HepG2 (cell line): ENCODE measurements around the gene ARMH4. TPM values are rescaled to one million over a fixed set of nuclear protein-coding genes. Genes with fewer than 3 reads are reported as not detected.

Experiments
- ATAC-seq: fragments of 200-7000 bp; cut with Tn5 transposase; 3 replicates; pipeline ENCODE4 v1.9.1; 2020; ENCODE audit warnings: mild to moderate bottlenecking, moderate library complexity
- BruUV-seq: library from RNA; stranded (reverse); fragments of 400-500 nt; replicated peaks from 2 replicates; lab custom pipeline; 2021; lab: Mats Ljungman, UMichigan
- CTCF ChIA-PET: fragments of 300-600 bp; formaldehyde crosslinking; extraction: SDS; loops from one replicate; lab custom pipeline; 2021; ENCODE audit warnings: low total read pairs, inconsistent platforms, low intra/inter-chr PET ratio; lab: Yijun Ruan, JAX
- POLR2A ChIA-PET: fragments of 350-600 bp; sonication (Branson Sonifier 250); formaldehyde crosslinking; loops from one replicate; lab custom pipeline; 2020; ENCODE audit warnings: antibody characterized with exemption, inconsistent platforms; lab: Yijun Ruan, JAX
- DNase-seq: peaks from one replicate; pipeline ENCODE4 v3.0.0-alpha.2; 2015; ENCODE audit warnings: low spot score
- FAIRE-seq: peaks from 3 replicates; lab custom pipeline; 2011; peaks lifted over from hg19 to GRCh38; lab: Jason Lieb, UNC
- H2AFZ ChIP-seq: one replicate; pipeline ENCODE4 v1.6.1; 2011; ENCODE audit warnings: low read length, inconsistent platforms
- H3K27ac ChIP-seq: fragments of 300-600 bp; 3 replicates; pipeline ENCODE4 v1.8.0; 2011; ENCODE audit warnings: mixed run types, mild to moderate bottlenecking, mixed read lengths, low read length, inconsistent platforms; ENCODE audit not compliant: insufficient read depth; ENCODE audit errors: extremely low read length
- H3K27me3 ChIP-seq, 2 experiments: fragments of 200-600 bp in 1 of 2; 2 replicates in 1 of 2; 3 replicates in 1 of 2; pipeline versions ENCODE4 v1.6.0 to v1.8.0; 2011; ENCODE audit warnings: low read length in 2 of 2, mild to moderate bottlenecking in 2 of 2, moderate library complexity in 2 of 2, inconsistent platforms in 1 of 2; ENCODE audit not compliant: insufficient read depth in 2 of 2, control insufficient read depth in 1 of 2
- H3K36me3 ChIP-seq, 2 experiments: fragments of 200-600 bp in 1 of 2; replicated peaks in 1 of 2; 2 replicates in 1 of 2; 3 replicates in 1 of 2; pipeline versions ENCODE4 v1.5.1 to v1.8.0; 2011; ENCODE audit warnings: low read length in 2 of 2, inconsistent platforms in 1 of 2; ENCODE audit not compliant: insufficient read depth in 2 of 2, control insufficient read depth in 1 of 2
- H3K4me1 ChIP-seq: 2 replicates; pipeline ENCODE4 v1.5.1; 2012; ENCODE audit warnings: low read length, inconsistent platforms; ENCODE audit not compliant: insufficient read depth
- H3K4me2 ChIP-seq: 2 replicates; pipeline ENCODE4 v1.6.0; 2011; ENCODE audit warnings: low read depth, low read length, inconsistent platforms
- H3K4me3 ChIP-seq, 3 experiments: fragments of 200-600 bp in 1 of 3; sonication (generic), shearing (Covaris generic) in 1 of 3; replicated peaks in 1 of 3; 2 replicates each; pipeline ENCODE4 v1.5.1; 2011 to 2016; ENCODE audit warnings: low read length in 3 of 3, inconsistent platforms in 2 of 3, low read depth in 2 of 3, mild to moderate bottlenecking in 2 of 3, control low read depth in 1 of 3, mixed read lengths in 1 of 3; ENCODE audit not compliant: insufficient read depth in 1 of 3
- H3K79me2 ChIP-seq: one replicate; pipeline ENCODE4 v1.6.1; 2011; ENCODE audit warnings: low read length, inconsistent platforms; ENCODE audit not compliant: insufficient read depth
- H3K9ac ChIP-seq: 2 replicates; pipeline ENCODE4 v1.6.0; 2011; ENCODE audit warnings: mild to moderate bottlenecking, low read depth, low read length, inconsistent platforms; ENCODE audit not compliant: insufficient read depth
- H3K9me3 ChIP-seq: 2 replicates; pipeline ENCODE4 v1.5.1; 2012; ENCODE audit warnings: mild to moderate bottlenecking, low read length
- H4K20me1 ChIP-seq: 2 replicates; pipeline ENCODE4 v1.6.0; 2011; ENCODE audit warnings: inconsistent platforms, mild to moderate bottlenecking, low read length, moderate library complexity; ENCODE audit not compliant: insufficient read depth
- ATAD3A ChIP-seq: sonication (generic); formaldehyde crosslinking; IDR thresholded peaks from 2 replicates; pipeline ENCODE4 v1.4.0; 2020; ENCODE audit warnings: missing genetic modification reagents
- BHLHE40 ChIP-seq: IDR thresholded peaks from 2 replicates; pipeline ENCODE4 v1.6.1; 2011; ENCODE audit warnings: low read length, improper control_type of control experiment
- WGBS: methylation state at CpG from one replicate; pipeline ENCODE4 v1.1.6; 2017; ENCODE audit warnings: low lambda C conversion rate; 5-methylcytosine and 5-hydroxymethylcytosine counted together
- in situ Hi-C: cut with HindIII; loops from 2 replicates; pipeline ENCODE4 v1.10.0; 2017; ENCODE audit warnings: low pct_unique_long_range_greater_than_20kb; ENCODE audit not compliant: extremely low pct_ligation_motif_present
- intact Hi-C: fragments of 100-400 bp; cut with micrococcal nuclease; formaldehyde crosslinking; loops from one replicate; pipeline ENCODE4 v1.10.0; 2022; ENCODE audit not compliant: unreplicated experiment
- polyA plus RNA-seq, 8 experiments: library from polyadenylated mRNA; depleted of rRNA in 3 of 8; stranded (reverse) in 7 of 8; unstranded in 1 of 8; fragments of >200 nt; fragmentation: Illumina TruSeq in 4 of 8; extraction: Trizol in 4 of 8; gene quantifications; 2 replicates each; pipeline versions ENCODE4 v1.2.1 to v1.2.3, GENCODE V29; 2011 to 2016; ENCODE audit warnings: low read depth in 4 of 8, missing spikeins in 1 of 8, mixed read lengths in 1 of 8; ENCODE audit not compliant: insufficient read depth in 1 of 8
- total RNA-seq, 5 experiments: library from RNA; depleted of rRNA; stranded (reverse); fragments of >200 nt; fragmentation: Illumina TruSeq; extraction: Trizol; gene quantifications; 2 replicates each; pipeline ENCODE4 v1.2.3, GENCODE V29; 2016; ENCODE audit warnings: low read depth in 1 of 5
- TF ChIP-seq, protein P1 (sequence below): sonication (generic); formaldehyde crosslinking; conservative IDR thresholded peaks from 2 replicates; pipeline ENCODE4 v1.4.0; 2020; ENCODE audit warnings: mild to moderate bottlenecking, missing genetic modification reagents, moderate library complexity
- TF ChIP-seq, protein P2 (sequence below): sonication (generic); IDR thresholded peaks from 2 replicates; pipeline ENCODE4 v1.6.1; 2016; ENCODE audit warnings: low read depth, borderline replicate concordance

Gene ARMH4
- total and polyA plus RNA-seq, 2 of the 13 experiments (the other 11 are each of a cell fraction or from before 2014, with no cell fraction given) = 0.02 to 0.18 TPM

DNA sequence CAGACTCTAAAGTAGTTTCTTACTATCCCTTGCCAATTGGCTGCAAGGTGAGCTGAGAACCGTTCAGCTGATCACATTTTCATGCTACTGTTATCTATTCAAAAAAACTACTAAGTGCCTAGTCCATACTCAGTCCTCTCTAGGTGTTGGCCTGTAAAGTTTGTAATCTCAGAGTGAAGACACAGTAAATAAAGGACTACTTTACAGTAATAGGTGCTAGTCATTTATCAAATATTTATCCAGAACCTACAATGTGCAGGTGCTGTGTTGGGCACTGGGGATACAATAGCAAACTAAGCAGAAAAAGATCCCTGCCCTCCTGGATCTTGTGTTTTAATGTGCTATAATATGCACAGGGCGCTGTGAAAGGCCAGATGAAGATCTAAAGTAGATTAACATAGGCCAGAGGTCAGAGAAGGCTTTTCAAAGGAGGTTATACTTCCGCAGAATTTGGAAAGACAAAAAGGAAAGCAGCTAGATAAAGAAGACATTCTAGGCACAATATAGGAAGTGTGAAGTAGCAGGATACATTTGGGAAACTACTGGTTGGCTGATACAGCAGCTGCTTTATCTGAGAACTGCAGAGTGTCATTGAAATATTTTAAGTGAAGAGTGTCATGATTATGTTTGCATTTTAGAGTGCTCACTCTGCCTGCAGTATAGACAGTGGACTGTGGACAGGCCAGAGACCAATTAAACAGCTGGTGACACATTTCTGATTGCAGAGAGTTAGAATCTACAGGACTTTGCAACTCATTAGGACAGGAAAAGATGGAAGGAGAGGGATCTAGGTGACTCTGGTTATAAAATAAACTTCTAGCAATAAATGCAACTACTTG, 40.0 kb upstream of the ARMH4 start:
- peaks cover 14% of the 10 kb centered on the region for H3K4me1 ChIP-seq
- no peak overlapping the region for H2AFZ ChIP-seq
- FAIRE-seq = no peak
- POLR2A ChIA-PET = no interaction called here
- H3K79me2 ChIP-seq = no peaks in the 10 kb centered on the region
- H3K36me3 ChIP-seq = no peaks in the 10 kb centered on the region
- ATAC-seq = peak; percentile 72
- TF ChIP-seq ATAD3A (CRISPR knock-in tag) (no peak), BHLHE40 (no peak)
- TF ChIP-seq, protein P1, sequence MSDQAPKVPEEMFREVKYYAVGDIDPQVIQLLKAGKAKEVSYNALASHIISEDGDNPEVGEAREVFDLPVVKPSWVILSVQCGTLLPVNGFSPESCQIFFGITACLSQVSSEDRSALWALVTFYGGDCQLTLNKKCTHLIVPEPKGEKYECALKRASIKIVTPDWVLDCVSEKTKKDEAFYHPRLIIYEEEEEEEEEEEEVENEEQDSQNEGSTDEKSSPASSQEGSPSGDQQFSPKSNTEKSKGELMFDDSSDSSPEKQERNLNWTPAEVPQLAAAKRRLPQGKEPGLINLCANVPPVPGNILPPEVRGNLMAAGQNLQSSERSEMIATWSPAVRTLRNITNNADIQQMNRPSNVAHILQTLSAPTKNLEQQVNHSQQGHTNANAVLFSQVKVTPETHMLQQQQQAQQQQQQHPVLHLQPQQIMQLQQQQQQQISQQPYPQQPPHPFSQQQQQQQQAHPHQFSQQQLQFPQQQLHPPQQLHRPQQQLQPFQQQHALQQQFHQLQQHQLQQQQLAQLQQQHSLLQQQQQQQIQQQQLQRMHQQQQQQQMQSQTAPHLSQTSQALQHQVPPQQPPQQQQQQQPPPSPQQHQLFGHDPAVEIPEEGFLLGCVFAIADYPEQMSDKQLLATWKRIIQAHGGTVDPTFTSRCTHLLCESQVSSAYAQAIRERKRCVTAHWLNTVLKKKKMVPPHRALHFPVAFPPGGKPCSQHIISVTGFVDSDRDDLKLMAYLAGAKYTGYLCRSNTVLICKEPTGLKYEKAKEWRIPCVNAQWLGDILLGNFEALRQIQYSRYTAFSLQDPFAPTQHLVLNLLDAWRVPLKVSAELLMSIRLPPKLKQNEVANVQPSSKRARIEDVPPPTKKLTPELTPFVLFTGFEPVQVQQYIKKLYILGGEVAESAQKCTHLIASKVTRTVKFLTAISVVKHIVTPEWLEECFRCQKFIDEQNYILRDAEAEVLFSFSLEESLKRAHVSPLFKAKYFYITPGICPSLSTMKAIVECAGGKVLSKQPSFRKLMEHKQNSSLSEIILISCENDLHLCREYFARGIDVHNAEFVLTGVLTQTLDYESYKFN (CRISPR knock-in tag) = peak; percentile 33; the same call in 1 of the 2 replicates
- TF ChIP-seq, protein P2, sequence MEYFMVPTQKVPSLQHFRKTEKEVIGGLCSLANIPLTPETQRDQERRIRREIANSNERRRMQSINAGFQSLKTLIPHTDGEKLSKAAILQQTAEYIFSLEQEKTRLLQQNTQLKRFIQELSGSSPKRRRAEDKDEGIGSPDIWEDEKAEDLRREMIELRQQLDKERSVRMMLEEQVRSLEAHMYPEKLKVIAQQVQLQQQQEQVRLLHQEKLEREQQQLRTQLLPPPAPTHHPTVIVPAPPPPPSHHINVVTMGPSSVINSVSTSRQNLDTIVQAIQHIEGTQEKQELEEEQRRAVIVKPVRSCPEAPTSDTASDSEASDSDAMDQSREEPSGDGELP = peak; percentile 50; the same call in 1 of the 2 replicates
- TF ChIP-seq, all 625 proteins: peak for 2
- CTCF ChIA-PET = no interaction called here
- Histone ChIP-seq H3K4me3 (no peak overlapping the region), H3K27me3 (no peaks in the 10 kb centered on the region; a peak in 1 of 5 replicates), H3K9me3 (no peaks in the 10 kb centered on the region), H3K4me2 (peak overlapping the region; percentile 24), H3K27ac (no peak overlapping the region), H4K20me1 (no peaks in the 10 kb centered on the region), H3K9ac (no peak overlapping the region)
- WGBS = under 1% methylated on average over 3 of the region's 3 CpGs
- no TSS peak for BruUV-seq
- DNase-seq = no peak
- in situ Hi-C loops = no loop called here
- intact Hi-C loops = no loop called here
